Measurements from ENCODE around the gene NUDT8.
"Not testable (repeated sequence)": the region's sequence is repeated elsewhere in the genome, so short reads cannot be mapped to it uniquely, and the experiment has no call there.

DNA sequence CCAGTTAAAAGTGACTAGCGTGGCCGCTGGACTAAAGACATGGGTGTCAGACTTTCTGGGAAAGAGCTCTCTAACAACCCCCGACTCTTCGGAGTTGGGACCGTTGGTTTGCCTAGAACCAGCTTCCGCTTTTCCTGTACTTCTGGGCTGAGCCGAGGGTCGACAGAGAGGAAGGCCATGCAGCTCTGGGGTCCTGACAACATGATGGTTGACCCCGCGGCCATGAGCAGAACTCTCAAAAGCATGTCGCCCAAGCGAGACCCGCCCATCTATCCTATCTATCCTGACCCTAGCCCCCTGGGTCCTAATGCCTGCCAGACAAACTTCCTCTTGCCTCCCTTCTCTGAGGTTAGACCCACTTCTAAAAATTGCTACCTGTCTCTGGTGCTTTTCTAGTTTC lies 9.1 kb downstream of the NUDT8 start:
- TF ChIP-seq, protein P1, sequence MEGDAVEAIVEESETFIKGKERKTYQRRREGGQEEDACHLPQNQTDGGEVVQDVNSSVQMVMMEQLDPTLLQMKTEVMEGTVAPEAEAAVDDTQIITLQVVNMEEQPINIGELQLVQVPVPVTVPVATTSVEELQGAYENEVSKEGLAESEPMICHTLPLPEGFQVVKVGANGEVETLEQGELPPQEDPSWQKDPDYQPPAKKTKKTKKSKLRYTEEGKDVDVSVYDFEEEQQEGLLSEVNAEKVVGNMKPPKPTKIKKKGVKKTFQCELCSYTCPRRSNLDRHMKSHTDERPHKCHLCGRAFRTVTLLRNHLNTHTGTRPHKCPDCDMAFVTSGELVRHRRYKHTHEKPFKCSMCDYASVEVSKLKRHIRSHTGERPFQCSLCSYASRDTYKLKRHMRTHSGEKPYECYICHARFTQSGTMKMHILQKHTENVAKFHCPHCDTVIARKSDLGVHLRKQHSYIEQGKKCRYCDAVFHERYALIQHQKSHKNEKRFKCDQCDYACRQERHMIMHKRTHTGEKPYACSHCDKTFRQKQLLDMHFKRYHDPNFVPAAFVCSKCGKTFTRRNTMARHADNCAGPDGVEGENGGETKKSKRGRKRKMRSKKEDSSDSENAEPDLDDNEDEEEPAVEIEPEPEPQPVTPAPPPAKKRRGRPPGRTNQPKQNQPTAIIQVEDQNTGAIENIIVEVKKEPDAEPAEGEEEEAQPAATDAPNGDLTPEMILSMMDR (IDR thresholded peaks at IDR 0.05): not testable (repeated sequence)
- not testable (repeated sequence) for TF ChIP-seq CEBPB (IDR thresholded peaks at IDR 0.05); BHLHE40 (IDR thresholded peaks at IDR 0.05; ENCODE audit: low read depth, low read length)

Data from A549 (cell line).